ENCODE results near the gene HEATR3. TPM values are rescaled to one million over a fixed set of nuclear protein-coding genes. Genes with fewer than 3 reads are reported as not detected.
A peak's percentile ranks its signal among the peaks of the same experiment; 100 is the strongest.

HEATR3 gene
- total RNA-seq (ENCODE audit: unreplicated experiment), result 27.9 TPM
- long read RNA-seq, partial matches to known transcripts, result 0 of 1 reads
- long read RNA-seq, other reads (novel, unspliced or antisense), result 0 of 1 reads

- H3K9me3 Mint-ChIP-seq (ENCODE audit: unreplicated experiment), result peaks cover 10% of the 10 kb centered on the region
- peak within 1 kb of the TSS; percentile 98 for H3K4me3 Mint-ChIP-seq (ENCODE audit: unreplicated experiment)
- DNase-seq, result peak; percentile 96
- peak within 1 kb of the TSS; percentile 92 for H3K27ac Mint-ChIP-seq (ENCODE audit: unreplicated experiment)
- no peaks in the 10 kb centered on the region for H3K36me3 Mint-ChIP-seq (ENCODE audit: unreplicated experiment)
- no peak for TF ChIP-seq CTCF (IDR thresholded peaks at IDR 0.05; ENCODE audit: partially characterized antibody, unreplicated experiment)
- peaks cover 10% of the 10 kb centered on the region for H3K27me3 Mint-ChIP-seq (ENCODE audit: unreplicated experiment)
- H3K4me1 Mint-ChIP-seq (ENCODE audit: low read depth, unreplicated experiment), result peaks cover 19% of the 10 kb centered on the region
Measured at GRCh38 chr16:50065624-50066481, at the start of gene HEATR3. Gene HEATR3 (plus strand): TSS chr16:50065970. CDS start chr16:50066132, 162 bp downstream.

GRCh38 chr16:50017553-50017952 lies 48.2 kb upstream of the HEATR3 start:
- no peaks in the 10 kb centered on the region for H3K27me3 Mint-ChIP-seq (ENCODE audit: unreplicated experiment)
- no peaks in the 10 kb centered on the region for H3K9me3 Mint-ChIP-seq (ENCODE audit: unreplicated experiment)
- DNase-seq, result no peak
- TF ChIP-seq CTCF (IDR thresholded peaks at IDR 0.05; ENCODE audit: partially characterized antibody, unreplicated experiment), result no peak
- H3K4me3 Mint-ChIP-seq (ENCODE audit: unreplicated experiment), result no peak overlapping the region
- H3K27ac Mint-ChIP-seq (ENCODE audit: unreplicated experiment), result no peak overlapping the region
- H3K36me3 Mint-ChIP-seq (ENCODE audit: unreplicated experiment), result no peaks in the 10 kb centered on the region
- peaks cover 2% of the 10 kb centered on the region for H3K4me1 Mint-ChIP-seq (ENCODE audit: low read depth, unreplicated experiment)

- Mint-ChIP-seq H3K4me3 (ENCODE audit: unreplicated experiment) (no peak overlapping the region), H3K4me1 (ENCODE audit: low read depth, unreplicated experiment) (peaks cover 9% of the 10 kb centered on the region), H3K27ac (ENCODE audit: unreplicated experiment) (no peak overlapping the region), H3K27me3 (ENCODE audit: unreplicated experiment) (no peaks in the 10 kb centered on the region), H3K36me3 (ENCODE audit: unreplicated experiment) (no peaks in the 10 kb centered on the region), H3K9me3 (ENCODE audit: unreplicated experiment) (peaks cover 2% of the 10 kb centered on the region)
- DNase-seq, result no peak
- TF ChIP-seq CTCF (IDR thresholded peaks at IDR 0.05; ENCODE audit: partially characterized antibody, unreplicated experiment), result no peak
Measured at GRCh38 chr16:50021544-50021943, 44.2 kb upstream of the HEATR3 start.

GRCh38 chr16:50023641-50024040 lies 42.1 kb upstream of the HEATR3 start:
- Mint-ChIP-seq H3K9me3 (ENCODE audit: unreplicated experiment) (peaks cover 2% of the 10 kb centered on the region), H3K4me1 (ENCODE audit: low read depth, unreplicated experiment) (peaks cover 9% of the 10 kb centered on the region), H3K4me3 (ENCODE audit: unreplicated experiment) (no peak overlapping the region), H3K27ac (ENCODE audit: unreplicated experiment) (no peak overlapping the region), H3K27me3 (ENCODE audit: unreplicated experiment) (no peaks in the 10 kb centered on the region), H3K36me3 (ENCODE audit: unreplicated experiment) (no peaks in the 10 kb centered on the region)
- no peak for DNase-seq
- TF ChIP-seq CTCF (IDR thresholded peaks at IDR 0.05; ENCODE audit: partially characterized antibody, unreplicated experiment), result no peak

GRCh38 chr16:50024207-50024606 lies 41.6 kb upstream of the HEATR3 start:
- Mint-ChIP-seq H3K27ac (ENCODE audit: unreplicated experiment) (no peak overlapping the region), H3K4me3 (ENCODE audit: unreplicated experiment) (peak overlapping the region; percentile 88), H3K9me3 (ENCODE audit: unreplicated experiment) (peaks cover 2% of the 10 kb centered on the region), H3K4me1 (ENCODE audit: low read depth, unreplicated experiment) (peaks cover 9% of the 10 kb centered on the region), H3K27me3 (ENCODE audit: unreplicated experiment) (no peaks in the 10 kb centered on the region), H3K36me3 (ENCODE audit: unreplicated experiment) (no peaks in the 10 kb centered on the region)
- no peak for DNase-seq
- no peak for TF ChIP-seq CTCF (IDR thresholded peaks at IDR 0.05; ENCODE audit: partially characterized antibody, unreplicated experiment)
